ENCODE data around the gene RTL5.

DNA sequence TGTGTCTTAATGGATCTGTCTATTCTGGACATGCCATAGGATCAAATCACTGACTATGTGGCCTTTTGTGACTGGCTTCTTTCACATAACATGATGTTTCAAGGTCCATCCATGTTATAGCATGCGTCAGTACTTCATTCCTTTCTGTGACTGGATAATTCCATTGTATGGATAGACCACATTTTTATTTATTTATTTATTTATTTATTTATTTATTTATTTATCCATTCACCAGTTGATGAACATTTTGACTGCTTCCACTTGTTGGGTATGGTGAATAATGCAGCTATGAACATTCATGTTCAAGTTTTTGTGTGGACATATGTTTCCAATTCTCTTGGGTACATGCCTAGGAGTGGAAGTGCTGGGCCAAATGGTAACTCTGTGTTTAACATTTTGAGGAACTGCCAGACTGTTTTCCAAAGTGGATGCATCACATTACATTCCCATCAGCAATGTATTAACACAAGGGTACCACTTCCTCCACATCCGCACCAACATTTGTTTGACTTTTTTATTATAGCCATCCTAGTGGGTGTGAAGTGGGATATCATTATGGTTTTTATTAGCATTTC, 14.0 kb downstream of the RTL5 start:
- TF ChIP-seq POLR2A (IDR thresholded peaks at IDR 0.05) (no peak), POLR2AphosphoS5 (IDR thresholded peaks at IDR 0.05; ENCODE audit: insufficient read depth in 1 of 2, low read depth in 1 of 2) (no peak)
- TF ChIP-seq, protein P1, sequence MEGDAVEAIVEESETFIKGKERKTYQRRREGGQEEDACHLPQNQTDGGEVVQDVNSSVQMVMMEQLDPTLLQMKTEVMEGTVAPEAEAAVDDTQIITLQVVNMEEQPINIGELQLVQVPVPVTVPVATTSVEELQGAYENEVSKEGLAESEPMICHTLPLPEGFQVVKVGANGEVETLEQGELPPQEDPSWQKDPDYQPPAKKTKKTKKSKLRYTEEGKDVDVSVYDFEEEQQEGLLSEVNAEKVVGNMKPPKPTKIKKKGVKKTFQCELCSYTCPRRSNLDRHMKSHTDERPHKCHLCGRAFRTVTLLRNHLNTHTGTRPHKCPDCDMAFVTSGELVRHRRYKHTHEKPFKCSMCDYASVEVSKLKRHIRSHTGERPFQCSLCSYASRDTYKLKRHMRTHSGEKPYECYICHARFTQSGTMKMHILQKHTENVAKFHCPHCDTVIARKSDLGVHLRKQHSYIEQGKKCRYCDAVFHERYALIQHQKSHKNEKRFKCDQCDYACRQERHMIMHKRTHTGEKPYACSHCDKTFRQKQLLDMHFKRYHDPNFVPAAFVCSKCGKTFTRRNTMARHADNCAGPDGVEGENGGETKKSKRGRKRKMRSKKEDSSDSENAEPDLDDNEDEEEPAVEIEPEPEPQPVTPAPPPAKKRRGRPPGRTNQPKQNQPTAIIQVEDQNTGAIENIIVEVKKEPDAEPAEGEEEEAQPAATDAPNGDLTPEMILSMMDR (IDR thresholded peaks at IDR 0.05), result no peak
